ENCODE results near the gene MMS19. TPM values are rescaled to one million over a fixed set of nuclear protein-coding genes. Genes with fewer than 3 reads are reported as not detected.

The MMS19 gene
- total and polyA plus RNA-seq, 12 donors = 38.7 to 139 (median 64.7) TPM

GRCh38 chr10:97416565-97416964 lies 81.7 kb downstream of the MMS19 start:
- H3K4me3 ChIP-seq = no peak overlapping the region
- intact Hi-C loops (cut with DNase I) = no loop called here
- no peaks in the 10 kb centered on the region for H3K27me3 ChIP-seq
- no peaks in the 10 kb centered on the region for H3K36me3 ChIP-seq (replicated peaks in 1 of 2)
- WGBS, 4 donors = 71 to 81% (median 80%) methylated on average over 6 of the region's 6 CpGs
- H3K4me1 ChIP-seq (replicated peaks in 1 of 2) = peaks cover 14 to 15% of the 10 kb centered on the region in 2 donors
- H3K9me3 ChIP-seq (replicated peaks in 1 of 3) = no peaks in the 10 kb centered on the region
- DNase-seq = no peak
- no peak overlapping the region for H3K27ac ChIP-seq
- TF ChIP-seq CTCF (IDR thresholded peaks at IDR 0.05) (no peak), POLR2A (IDR thresholded peaks at IDR 0.05) (no peak)

DNA sequence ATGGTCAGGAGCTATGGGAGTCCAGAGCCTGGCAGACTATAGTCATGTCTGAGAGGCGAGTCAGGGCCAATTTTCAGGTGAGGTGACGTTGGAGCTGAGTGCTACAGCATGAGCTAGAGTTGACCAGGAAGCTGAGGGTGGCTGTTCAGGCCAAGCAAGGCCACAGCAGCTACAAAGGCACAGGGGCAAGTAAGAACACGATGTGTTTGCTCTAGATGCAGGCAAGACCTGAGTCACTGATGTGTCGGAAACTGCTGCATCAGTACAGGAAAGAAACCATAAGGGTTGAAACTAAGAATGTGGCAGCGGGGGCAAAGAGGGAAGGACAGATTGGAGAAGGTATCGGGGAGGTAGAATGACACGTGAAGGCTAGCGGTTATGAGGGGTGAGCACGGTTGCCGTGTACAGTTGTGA lies 85.3 kb downstream of the MMS19 start:
- no peak for DNase-seq
- Histone ChIP-seq H3K4me1 (replicated peaks in 1 of 2) (peaks cover under 1 to 5% of the 10 kb centered on the region in 2 donors), H3K27me3 (no peaks in the 10 kb centered on the region), H3K4me3 (no peak overlapping the region), H3K27ac (no peak overlapping the region), H3K9me3 (replicated peaks in 1 of 3) (no peaks in the 10 kb centered on the region), H3K36me3 (replicated peaks in 1 of 2) (no peaks in the 10 kb centered on the region)
- no peak for TF ChIP-seq CTCF (IDR thresholded peaks at IDR 0.05)
- no peak for TF ChIP-seq POLR2A (IDR thresholded peaks at IDR 0.05)
- 80 to 90% (median 86%) methylated on average over 10 of the region's 10 CpGs for WGBS, 4 donors
- intact Hi-C loops (cut with DNase I) = no loop called here

- TF ChIP-seq POLR2A (IDR thresholded peaks at IDR 0.05) (no peak), CTCF (IDR thresholded peaks at IDR 0.05) (no peak)
- no peak overlapping the region for H3K27ac ChIP-seq
- peaks cover 0 to 15% of the 10 kb centered on the region in 2 donors for H3K4me1 ChIP-seq (replicated peaks in 1 of 2)
- H3K36me3 ChIP-seq (replicated peaks in 1 of 2) = no peaks in the 10 kb centered on the region
- H3K27me3 ChIP-seq = no peaks in the 10 kb centered on the region
- 32 to 57% (median 45%) methylated on average over 4 of the region's 4 CpGs for WGBS, 4 donors
- intact Hi-C loops (cut with DNase I) = no loop called here
- DNase-seq = no peak
- no peak overlapping the region for H3K4me3 ChIP-seq
- no peaks in the 10 kb centered on the region for H3K9me3 ChIP-seq (replicated peaks in 1 of 3)
Observed at GRCh38 chr10:97411406-97411805, 86.8 kb downstream of the MMS19 start.

GRCh38 chr10:97408496-97408992 lies 89.7 kb downstream of the MMS19 start:
- Histone ChIP-seq H3K4me1 (replicated peaks in 1 of 2) (peaks cover 0 to 15% of the 10 kb centered on the region in 2 donors), H3K9me3 (replicated peaks in 1 of 3) (no peaks in the 10 kb centered on the region), H3K4me3 (no peak overlapping the region), H3K27ac (no peak overlapping the region), H3K36me3 (replicated peaks in 1 of 2) (no peaks in the 10 kb centered on the region), H3K27me3 (no peaks in the 10 kb centered on the region)
- no peak for DNase-seq
- TF ChIP-seq POLR2A (IDR thresholded peaks at IDR 0.05) (no peak), CTCF (IDR thresholded peaks at IDR 0.05) (no peak)
- WGBS, 4 donors = 55 to 63% (median 59%) methylated on average over 10 of the region's 10 CpGs
- intact Hi-C loops (cut with DNase I) = no loop called here

Small RNAs within 50 kb of the gene (small RNA-seq; reads per million reads assigned to genes)
- 0 reads per million in 2 donors for gene RF00019

Other genes with a start within 250 kb of the MMS19 start
- 10 to 100 TPM in 1 of 9 donors, 1 to 10 TPM in 8; 4.3 to 15.0 (median 6.9) TPM for gene ARHGAP19, start 205.8 kb downstream of the MMS19 start, total RNA-seq
- gene ARHGAP19, start 205.8 kb downstream of the MMS19 start, polyA plus RNA-seq = 1 to 10 TPM; 1.7 to 7.6 (median 2.2) TPM
- 10 to 100 TPM in 2 of 9 donors, 1 to 10 TPM in 7; 2.0 to 11.1 (median 7.4) TPM for gene FRAT1, start 179.2 kb downstream of the MMS19 start, total RNA-seq
- gene FRAT1, start 179.2 kb downstream of the MMS19 start, polyA plus RNA-seq = 1 to 10 TPM; 1.3 to 2.7 (median 2.3) TPM
- gene FRAT2, start 163.7 kb downstream of the MMS19 start, total RNA-seq = 10 to 100 TPM in 5 of 9 donors, 1 to 10 TPM in 4; 3.4 to 17.9 (median 10.0) TPM
- gene FRAT2, start 163.7 kb downstream of the MMS19 start, polyA plus RNA-seq = 1 to 10 TPM; 2.8 to 4.1 (median 3.3) TPM
- 10 to 100 TPM; 13.3 to 56.9 (median 27.5) TPM for gene RRP12, start 97.1 kb downstream of the MMS19 start, total RNA-seq
- 10 to 100 TPM; 27.2 to 42.9 (median 35.6) TPM for gene RRP12, start 97.1 kb downstream of the MMS19 start, polyA plus RNA-seq
- gene PGAM1, start 72.2 kb downstream of the MMS19 start, total RNA-seq = 100 to 1,000 TPM; 307 to 578 (median 404) TPM
- gene PGAM1, start 72.2 kb downstream of the MMS19 start, polyA plus RNA-seq = 100 to 1,000 TPM in 1 of 3 donors, 10 to 100 TPM in 2; 55.4 to 627 (median 84.4) TPM
- 10 to 100 TPM; 22.3 to 95.8 (median 32.7) TPM for gene EXOSC1, start 52.4 kb downstream of the MMS19 start, total RNA-seq
- gene EXOSC1, start 52.4 kb downstream of the MMS19 start, polyA plus RNA-seq = 10 to 100 TPM; 38.3 to 46.7 (median 38.5) TPM
- 10 to 100 TPM; 18.8 to 58.7 (median 24.7) TPM for gene ZDHHC16, start 52.2 kb downstream of the MMS19 start, total RNA-seq
- gene ZDHHC16, start 52.2 kb downstream of the MMS19 start, polyA plus RNA-seq = 10 to 100 TPM; 30.9 to 41.1 (median 38.4) TPM
- 10 to 100 TPM in 8 of 9 donors, 1 to 10 TPM in 1; 7.9 to 24.2 (median 13.3) TPM for gene UBTD1, start 502 bp upstream of the MMS19 start, total RNA-seq
- gene UBTD1, start 502 bp upstream of the MMS19 start, polyA plus RNA-seq = 10 to 100 TPM in 2 of 3 donors, 1 to 10 TPM in 1; 1.4 to 20.6 (median 17.4) TPM
- 1 to 10 TPM in 5 of 9 donors, under 1 TPM in 2, not detected in 2; 0.67 to 2.9 (median 2.3) TPM for gene ANKRD2, start 74.4 kb upstream of the MMS19 start, total RNA-seq
- under 1 TPM; 0.24 to 0.81 (median 0.72) TPM for gene ANKRD2, start 74.4 kb upstream of the MMS19 start, polyA plus RNA-seq
- 10 to 100 TPM in 6 of 9 donors, 1 to 10 TPM in 3; 2.1 to 30.8 (median 13.3) TPM for gene HOGA1, start 86.0 kb upstream of the MMS19 start, total RNA-seq
- gene HOGA1, start 86.0 kb upstream of the MMS19 start, polyA plus RNA-seq = 10 to 100 TPM in 2 of 3 donors, 1 to 10 TPM in 1; 3.2 to 13.6 (median 12.1) TPM
- 1 to 10 TPM in 3 of 9 donors, under 1 TPM in 3, not detected in 3; 0.47 to 2.3 (median 1.0) TPM for gene C10orf62, start 91.3 kb upstream of the MMS19 start, total RNA-seq
- gene C10orf62, start 91.3 kb upstream of the MMS19 start, polyA plus RNA-seq = 1 to 10 TPM in 1 of 3 donors, under 1 TPM in 2; 0.26 to 1.3 (median 0.44) TPM
- gene MORN4, start 135.1 kb upstream of the MMS19 start, total RNA-seq = 10 to 100 TPM in 2 of 9 donors, 1 to 10 TPM in 7; 1.6 to 12.2 (median 7.9) TPM
- gene MORN4, start 135.1 kb upstream of the MMS19 start, polyA plus RNA-seq = 10 to 100 TPM in 2 of 3 donors, 1 to 10 TPM in 1; 5.1 to 15.0 (median 11.7) TPM
- gene PI4K2A, start 142.2 kb upstream of the MMS19 start, total RNA-seq = 10 to 100 TPM; 30.0 to 70.8 (median 41.6) TPM
- gene PI4K2A, start 142.2 kb upstream of the MMS19 start, polyA plus RNA-seq = 10 to 100 TPM; 17.8 to 69.8 (median 18.2) TPM
- 100 to 1,000 TPM in 1 of 9 donors, 10 to 100 TPM in 8; 13.1 to 158 (median 27.1) TPM for gene AVPI1, start 188.8 kb upstream of the MMS19 start, total RNA-seq
- 10 to 100 TPM; 15.4 to 19.7 (median 15.7) TPM for gene AVPI1, start 188.8 kb upstream of the MMS19 start, polyA plus RNA-seq
- gene MARVELD1, start 215.3 kb upstream of the MMS19 start, total RNA-seq = 10 to 100 TPM in 4 of 9 donors, 1 to 10 TPM in 5; 4.2 to 23.5 (median 9.3) TPM
- gene MARVELD1, start 215.3 kb upstream of the MMS19 start, polyA plus RNA-seq = 10 to 100 TPM in 2 of 3 donors, 1 to 10 TPM in 1; 6.3 to 11.7 (median 10.7) TPM
- gene ZFYVE27, start 238.7 kb upstream of the MMS19 start, total RNA-seq = 10 to 100 TPM; 26.7 to 45.3 (median 34.7) TPM
- 10 to 100 TPM; 23.6 to 39.3 (median 31.7) TPM for gene ZFYVE27, start 238.7 kb upstream of the MMS19 start, polyA plus RNA-seq

Measured in adrenal gland (tissue), 12 donors.